ENCODE data around the gene PPP1R3G. TPM values are rescaled to one million over a fixed set of nuclear protein-coding genes. Genes with fewer than 3 reads are reported as not detected.

Gene PPP1R3G
- total and polyA plus RNA-seq, 7 donors: 0.06 to 0.50 (median 0.13) TPM

DNA sequence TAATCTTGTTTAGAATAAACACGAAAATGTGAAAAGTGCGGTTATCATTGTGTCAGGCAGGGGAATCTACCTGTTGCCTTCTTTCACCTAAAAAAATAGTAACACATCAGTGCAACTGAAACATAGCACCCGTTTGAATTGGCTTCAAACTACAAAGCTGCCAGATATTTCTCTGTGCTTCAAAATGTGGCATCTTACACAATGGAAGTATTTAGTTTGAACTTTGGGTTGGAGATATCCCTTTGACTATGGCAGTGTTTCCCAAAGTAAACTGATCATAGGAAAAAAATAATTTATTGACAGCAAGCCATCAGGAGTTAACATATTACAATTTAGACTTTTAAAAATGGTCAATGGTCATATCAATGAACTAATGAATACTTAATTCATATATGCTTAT, 3.6 kb downstream of the PPP1R3G start:
- intact Hi-C loops (cut with DNase I): no loop called here
- 64 to 89% (median 83%) methylated on average over 3 of the region's 3 CpGs for WGBS, 3 donors

DNA sequence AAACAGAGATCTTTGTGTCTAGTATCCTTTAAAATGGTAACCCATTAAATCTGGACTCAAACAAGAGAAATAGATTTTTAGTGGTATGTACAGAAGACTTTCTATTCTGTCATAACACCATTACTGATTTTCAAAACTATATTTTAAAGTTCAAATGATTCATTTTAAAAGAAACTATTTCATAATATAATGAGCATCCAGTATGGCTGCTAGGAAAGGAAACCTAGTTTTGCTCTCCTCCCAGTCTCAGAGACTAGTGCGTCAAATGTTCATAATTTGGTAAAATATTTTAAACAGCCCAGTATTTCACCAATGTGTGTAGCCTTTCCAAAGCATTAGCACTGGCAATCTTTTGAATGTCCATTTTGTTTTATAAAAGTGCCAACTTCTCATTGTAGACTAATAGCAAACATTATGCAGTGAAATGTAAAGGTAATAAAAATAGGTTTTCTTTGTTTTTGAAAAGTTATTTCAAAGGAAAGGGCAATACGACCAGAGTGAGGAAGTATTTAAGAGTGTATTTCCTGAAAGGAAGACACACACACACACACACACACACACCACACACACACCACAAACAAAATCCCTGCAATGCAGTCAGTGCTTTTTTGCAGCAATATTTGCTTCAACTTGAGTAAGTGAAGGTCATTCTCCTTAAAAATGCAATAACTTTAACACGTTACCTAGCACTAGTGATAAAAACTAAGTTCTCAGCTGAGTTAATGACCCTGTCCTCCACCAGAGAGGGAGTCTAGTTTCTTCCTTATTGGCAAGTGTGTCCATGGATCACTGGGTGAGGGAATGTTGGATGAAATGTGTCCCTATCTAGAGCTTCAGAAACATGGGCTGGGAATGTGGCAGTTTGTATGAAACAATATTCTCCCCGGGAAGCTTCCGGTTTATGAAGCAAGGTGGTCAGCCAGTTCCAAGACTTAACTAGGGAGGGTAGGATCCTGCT, 4.6 kb downstream of the PPP1R3G start:
- H3K27ac ChIP-seq: no peak overlapping the region
- H3K9me3 ChIP-seq: no peaks in the 10 kb centered on the region
- ATAC-seq (no peak), DNase-seq (no peak)
- peaks cover 0 to 28% (median 3%) of the 10 kb centered on the region in 3 donors for H3K27me3 ChIP-seq (ENCODE audit: insufficient read depth in 3 of 3, low read length in 2 of 3)
- 72 to 75% (median 75%) methylated on average over 5 of the region's 5 CpGs for WGBS, 3 donors
- H3K4me1 ChIP-seq: peaks cover 3% of the 10 kb centered on the region
- no peak overlapping the region for H3K4me3 ChIP-seq
- no peaks in the 10 kb centered on the region for H3K36me3 ChIP-seq (ENCODE audit: insufficient read depth in 1 of 2, low read depth in 1 of 2)
- TF ChIP-seq, protein P1, sequence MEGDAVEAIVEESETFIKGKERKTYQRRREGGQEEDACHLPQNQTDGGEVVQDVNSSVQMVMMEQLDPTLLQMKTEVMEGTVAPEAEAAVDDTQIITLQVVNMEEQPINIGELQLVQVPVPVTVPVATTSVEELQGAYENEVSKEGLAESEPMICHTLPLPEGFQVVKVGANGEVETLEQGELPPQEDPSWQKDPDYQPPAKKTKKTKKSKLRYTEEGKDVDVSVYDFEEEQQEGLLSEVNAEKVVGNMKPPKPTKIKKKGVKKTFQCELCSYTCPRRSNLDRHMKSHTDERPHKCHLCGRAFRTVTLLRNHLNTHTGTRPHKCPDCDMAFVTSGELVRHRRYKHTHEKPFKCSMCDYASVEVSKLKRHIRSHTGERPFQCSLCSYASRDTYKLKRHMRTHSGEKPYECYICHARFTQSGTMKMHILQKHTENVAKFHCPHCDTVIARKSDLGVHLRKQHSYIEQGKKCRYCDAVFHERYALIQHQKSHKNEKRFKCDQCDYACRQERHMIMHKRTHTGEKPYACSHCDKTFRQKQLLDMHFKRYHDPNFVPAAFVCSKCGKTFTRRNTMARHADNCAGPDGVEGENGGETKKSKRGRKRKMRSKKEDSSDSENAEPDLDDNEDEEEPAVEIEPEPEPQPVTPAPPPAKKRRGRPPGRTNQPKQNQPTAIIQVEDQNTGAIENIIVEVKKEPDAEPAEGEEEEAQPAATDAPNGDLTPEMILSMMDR (IDR thresholded peaks at IDR 0.05): no peak
- intact Hi-C loops (cut with DNase I): no loop called here

More for the DNA sequence above, 3.6 kb downstream of the PPP1R3G start:
- Histone ChIP-seq H3K27ac (no peak overlapping the region), H3K9me3 (no peaks in the 10 kb centered on the region), H3K4me3 (no peak overlapping the region), H3K27me3 (ENCODE audit: insufficient read depth in 3 of 3, low read length in 2 of 3) (peaks cover 0 to 28% (median 7%) of the 10 kb centered on the region in 3 donors), H3K4me1 (peaks cover 3% of the 10 kb centered on the region), H3K36me3 (ENCODE audit: insufficient read depth in 1 of 2, low read depth in 1 of 2) (no peaks in the 10 kb centered on the region)
- DNase-seq (no peak), ATAC-seq (no peak)
- TF ChIP-seq, protein P1 (IDR thresholded peaks at IDR 0.05): no peak

DNA sequence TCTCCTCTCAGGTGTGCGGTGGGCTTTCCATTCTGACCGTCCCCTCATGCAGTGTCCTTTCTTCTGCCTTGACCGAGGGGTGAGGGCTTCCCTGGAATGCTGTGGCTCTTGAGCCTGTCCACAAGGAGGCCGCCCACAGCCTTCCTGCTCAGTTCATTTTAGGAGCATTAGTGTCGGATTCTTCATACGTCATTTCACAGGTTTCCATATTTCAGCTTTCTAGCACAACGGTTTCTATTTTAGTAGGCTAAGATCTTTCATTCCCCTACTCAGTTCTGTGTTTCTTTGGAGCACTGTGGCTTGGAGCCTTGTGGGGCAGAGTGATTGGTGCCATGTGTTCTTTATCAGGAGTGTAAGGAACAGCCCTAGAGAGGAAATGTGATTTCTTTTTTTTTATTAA, 5.5 kb downstream of the PPP1R3G start:
- WGBS, 3 donors: 79 to 81% (median 79%) methylated on average over 7 of the region's 7 CpGs
- Histone ChIP-seq H3K36me3 (ENCODE audit: insufficient read depth in 1 of 2, low read depth in 1 of 2) (no peaks in the 10 kb centered on the region), H3K27me3 (ENCODE audit: insufficient read depth in 3 of 3, low read length in 2 of 3) (peaks cover 0 to 23% (median 2%) of the 10 kb centered on the region in 3 donors), H3K4me3 (no peak overlapping the region), H3K9me3 (no peaks in the 10 kb centered on the region), H3K27ac (no peak overlapping the region), H3K4me1 (peaks cover 3% of the 10 kb centered on the region)
- intact Hi-C loops (cut with DNase I): no loop called here
- ATAC-seq (no peak), DNase-seq (no peak)
- TF ChIP-seq, protein P1 (IDR thresholded peaks at IDR 0.05): no peak

DNA sequence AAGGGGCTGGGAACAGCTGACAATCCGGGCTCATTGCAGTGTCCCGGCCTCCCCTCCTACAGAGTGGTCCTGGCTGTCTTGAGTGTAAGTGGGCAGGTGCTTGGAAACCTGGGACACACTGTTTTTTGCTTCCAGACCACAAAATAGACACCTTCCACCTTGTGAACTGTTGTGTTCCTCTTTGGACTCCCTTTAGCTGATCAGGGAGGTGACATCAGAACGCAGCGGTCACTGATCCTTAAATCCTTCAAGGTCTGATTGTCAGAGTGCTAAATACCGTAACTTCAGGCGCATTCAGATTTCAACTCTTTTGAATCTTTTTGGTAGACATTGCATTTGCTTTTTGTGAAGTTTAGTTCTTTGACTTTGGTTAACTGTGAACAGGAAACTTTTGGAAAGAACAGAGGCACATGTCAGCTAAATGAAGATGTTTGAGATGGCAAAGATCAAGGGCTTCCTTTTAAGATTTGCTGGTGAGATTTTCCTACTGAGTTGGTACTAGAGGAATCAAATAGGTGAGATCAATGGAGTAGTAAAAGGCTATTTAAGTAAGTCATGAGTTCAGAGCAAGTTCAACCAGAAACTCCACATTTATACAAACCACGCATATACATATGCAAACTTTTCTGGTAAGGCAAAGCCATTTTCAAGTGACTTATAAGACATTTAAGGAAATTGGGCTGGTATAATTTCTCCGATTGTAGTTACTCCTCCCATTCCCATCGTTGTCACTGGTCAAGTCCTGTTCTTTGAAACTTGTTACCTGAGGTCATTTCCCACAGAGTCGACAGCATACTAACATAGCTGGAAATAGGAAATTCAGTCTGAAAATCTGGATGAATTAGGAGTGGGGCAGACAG, 6.3 kb downstream of the PPP1R3G start:
- intact Hi-C loops (cut with DNase I): no loop called here
- TF ChIP-seq, protein P1 (IDR thresholded peaks at IDR 0.05): no peak
- H3K4me3 ChIP-seq: no peak overlapping the region
- DNase-seq (no peak), ATAC-seq (no peak)
- H3K27me3 ChIP-seq (ENCODE audit: insufficient read depth in 3 of 3, low read length in 2 of 3): peaks cover 0 to 15% (median 2%) of the 10 kb centered on the region in 3 donors
- H3K4me1 ChIP-seq: no peaks in the 10 kb centered on the region
- 88 to 93% (median 90%) methylated on average over 10 of the region's 10 CpGs for WGBS, 3 donors
- no peaks in the 10 kb centered on the region for H3K36me3 ChIP-seq (ENCODE audit: insufficient read depth in 1 of 2, low read depth in 1 of 2)
- no peaks in the 10 kb centered on the region for H3K9me3 ChIP-seq
- H3K27ac ChIP-seq: no peak overlapping the region
